ENCODE data around the gene TJP2. TPM values are rescaled to one million over a fixed set of nuclear protein-coding genes. Genes with fewer than 3 reads are reported as not detected.

Gene TJP2
- total RNA-seq, 1 experiment from 2014 or later: 155 TPM

DNA sequence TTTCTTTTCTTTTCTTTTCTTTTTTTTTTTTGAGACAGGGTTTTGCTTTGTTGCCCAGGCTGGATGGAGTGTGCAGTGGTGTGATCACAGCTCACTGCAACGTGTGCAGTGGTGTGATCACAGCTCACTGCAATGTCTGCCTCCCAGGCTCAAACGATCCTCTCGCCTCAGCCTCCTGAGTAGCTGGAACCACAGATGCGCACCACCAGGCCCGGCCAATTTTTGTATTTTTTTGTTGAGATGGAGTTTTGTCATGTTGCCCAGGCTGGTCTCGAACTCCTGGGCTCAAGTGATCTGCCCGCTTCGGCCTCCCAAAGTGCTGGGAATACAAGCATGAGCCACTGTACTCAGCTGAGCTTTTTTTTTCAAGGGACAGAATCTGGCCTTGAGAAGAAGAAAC, 36.8 kb upstream of the TJP2 start (continued):
- TF ChIP-seq, protein P1, sequence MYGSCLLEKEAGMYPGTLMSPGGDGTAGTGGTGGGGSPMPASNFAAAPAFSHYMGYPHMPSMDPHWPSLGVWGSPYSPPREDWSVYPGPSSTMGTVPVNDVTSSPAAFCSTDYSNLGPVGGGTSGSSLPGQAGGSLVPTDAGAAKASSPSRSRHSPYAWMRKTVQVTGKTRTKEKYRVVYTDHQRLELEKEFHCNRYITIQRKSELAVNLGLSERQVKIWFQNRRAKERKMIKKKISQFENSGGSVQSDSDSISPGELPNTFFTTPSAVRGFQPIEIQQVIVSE (CRISPR knock-in tag; IDR thresholded peaks at IDR 0.05; ENCODE audit: borderline replicate concordance): no peak

DNA sequence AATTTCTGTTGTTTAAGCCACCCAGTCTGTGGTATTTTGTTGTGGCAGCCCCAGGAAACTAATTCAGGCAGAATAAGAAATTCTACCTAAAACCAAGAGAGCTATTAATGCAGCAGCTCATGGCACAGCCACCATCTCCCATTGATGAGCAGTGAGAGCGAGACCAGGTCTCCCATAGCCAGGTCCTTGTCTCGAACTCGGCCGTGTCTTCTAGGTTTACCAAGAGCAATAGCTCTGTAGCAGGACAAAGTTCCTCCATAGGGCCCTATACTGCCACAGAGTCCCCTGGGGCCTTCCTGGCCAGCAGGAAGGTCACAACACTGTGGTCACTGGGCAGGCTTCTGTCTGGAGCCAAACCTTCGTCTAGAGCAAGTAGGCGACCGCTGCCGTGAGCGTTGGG, 34.5 kb upstream of the TJP2 start:
- no peak overlapping the region for H3K4me3 Mint-ChIP-seq
- POLR2A ChIA-PET: interaction anchor here (1.3 kb wide), 1 partner anchor 50 kb away, joined by 4 read pairs; no protein-coding TSS in a partner anchor
- ATAC-seq (no peak), DNase-seq (ENCODE audit: low spot score) (no peak)
- H3K27me3 Mint-ChIP-seq (ENCODE audit: low read depth): no peaks in the 10 kb centered on the region
- CTCF ChIA-PET: interaction anchor here (0.5 to 1.5 kb wide), 6 partner anchors 10 to 80 kb away, joined by 3 to 5 read pairs (median 3); no protein-coding TSS in a partner anchor
- H3K27ac Mint-ChIP-seq: peak overlapping the region; percentile 7; the same call in 1 of the 2 replicates
- peaks cover 19% of the 10 kb centered on the region for H3K36me3 Mint-ChIP-seq
- no peaks in the 10 kb centered on the region for H3K9me3 Mint-ChIP-seq
- no peak for TF ChIP-seq ATF1 (CRISPR knock-in tag; IDR thresholded peaks at IDR 0.05)
- no peak for TF ChIP-seq ZNF423 (CRISPR knock-in tag; IDR thresholded peaks at IDR 0.05)
- TF ChIP-seq, protein P2, sequence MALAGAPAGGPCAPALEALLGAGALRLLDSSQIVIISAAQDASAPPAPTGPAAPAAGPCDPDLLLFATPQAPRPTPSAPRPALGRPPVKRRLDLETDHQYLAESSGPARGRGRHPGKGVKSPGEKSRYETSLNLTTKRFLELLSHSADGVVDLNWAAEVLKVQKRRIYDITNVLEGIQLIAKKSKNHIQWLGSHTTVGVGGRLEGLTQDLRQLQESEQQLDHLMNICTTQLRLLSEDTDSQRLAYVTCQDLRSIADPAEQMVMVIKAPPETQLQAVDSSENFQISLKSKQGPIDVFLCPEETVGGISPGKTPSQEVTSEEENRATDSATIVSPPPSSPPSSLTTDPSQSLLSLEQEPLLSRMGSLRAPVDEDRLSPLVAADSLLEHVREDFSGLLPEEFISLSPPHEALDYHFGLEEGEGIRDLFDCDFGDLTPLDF (CRISPR knock-in tag; IDR thresholded peaks at IDR 0.05): no peak
- no peak for TF ChIP-seq ZNF121 (CRISPR knock-in tag; IDR thresholded peaks at IDR 0.05)
- no peak for TF ChIP-seq NFE2L1 (CRISPR knock-in tag; IDR thresholded peaks at IDR 0.05)
- no peak for TF ChIP-seq NR2C2 (CRISPR knock-in tag; IDR thresholded peaks at IDR 0.05)
- TF ChIP-seq, protein P3, sequence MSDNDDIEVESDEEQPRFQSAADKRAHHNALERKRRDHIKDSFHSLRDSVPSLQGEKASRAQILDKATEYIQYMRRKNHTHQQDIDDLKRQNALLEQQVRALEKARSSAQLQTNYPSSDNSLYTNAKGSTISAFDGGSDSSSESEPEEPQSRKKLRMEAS (CRISPR knock-in tag; IDR thresholded peaks at IDR 0.05): no peak
- TF ChIP-seq ZBTB21 (CRISPR knock-in tag; IDR thresholded peaks at IDR 0.05; ENCODE audit: borderline replicate concordance): no peak
- no peak for TF ChIP-seq TP53 (CRISPR knock-in tag; IDR thresholded peaks at IDR 0.05)
- H3K4me1 Mint-ChIP-seq: peaks cover 31% of the 10 kb centered on the region

DNA sequence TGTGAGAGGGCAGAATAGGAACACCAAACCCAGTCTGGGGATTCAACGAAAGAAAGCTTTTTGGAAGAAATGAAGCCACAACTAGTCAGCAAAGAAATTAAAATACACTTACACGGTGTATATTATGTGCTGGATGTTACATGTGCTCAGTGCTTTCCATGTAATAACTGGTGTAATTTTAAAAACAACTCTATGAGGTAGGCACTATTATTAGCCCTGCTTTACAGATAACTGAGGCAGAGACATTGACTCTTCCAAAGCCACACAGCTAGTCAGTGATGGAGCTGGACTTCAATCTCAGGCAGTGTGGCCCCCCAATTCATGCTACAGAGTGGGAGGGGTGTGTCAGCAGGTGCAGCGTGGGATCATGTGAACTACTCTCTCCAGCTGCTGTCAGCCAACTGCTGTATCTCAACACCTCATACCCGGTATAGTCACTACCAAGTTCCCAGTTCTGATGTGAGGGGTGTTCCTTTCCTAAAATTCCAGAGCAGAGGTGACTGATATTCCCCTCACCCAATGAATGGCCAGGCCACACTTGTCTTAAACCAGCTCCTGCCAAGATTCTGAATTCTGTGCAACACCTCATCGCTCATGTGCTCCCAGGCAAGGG, 33.8 kb upstream of the TJP2 start:
- Mint-ChIP-seq H3K9me3 (no peaks in the 10 kb centered on the region), H3K27ac (0 out of 2 replicates have a peak overlapping the region, but pooled peaks have one; percentile 32), H3K4me1 (peaks cover 27% of the 10 kb centered on the region), H3K4me3 (no peak overlapping the region), H3K36me3 (peaks cover 20% of the 10 kb centered on the region), H3K27me3 (ENCODE audit: low read depth) (no peaks in the 10 kb centered on the region)
- ATAC-seq: no peak
- ChIA-PET CTCF (interaction anchor here (0.6 to 1.5 kb wide), 3 partner anchors 9 to 53 kb away, joined by 3 to 5 read pairs (median 5); no protein-coding TSS in a partner anchor), POLR2A (no interaction called here)
- TF ChIP-seq ESRRA (CRISPR knock-in tag; IDR thresholded peaks at IDR 0.05; ENCODE audit: borderline replicate concordance) (no peak), TP53 (CRISPR knock-in tag; IDR thresholded peaks at IDR 0.05) (no peak), ZNF138 (CRISPR knock-in tag; conservative IDR thresholded peaks at IDR 0.05) (no peak), KAT7 (CRISPR knock-in tag; IDR thresholded peaks at IDR 0.05; ENCODE audit: borderline replicate concordance) (no peak), MYBL2 (CRISPR knock-in tag; IDR thresholded peaks at IDR 0.05) (no peak), EMX1 (CRISPR knock-in tag; IDR thresholded peaks at IDR 0.05) (no peak), NFE2L1 (CRISPR knock-in tag; IDR thresholded peaks at IDR 0.05) (no peak), FOXJ3 (CRISPR knock-in tag; IDR thresholded peaks at IDR 0.05; ENCODE audit: borderline replicate concordance) (no peak), ZNF423 (CRISPR knock-in tag; IDR thresholded peaks at IDR 0.05) (no peak)
- TF ChIP-seq, protein P4, sequence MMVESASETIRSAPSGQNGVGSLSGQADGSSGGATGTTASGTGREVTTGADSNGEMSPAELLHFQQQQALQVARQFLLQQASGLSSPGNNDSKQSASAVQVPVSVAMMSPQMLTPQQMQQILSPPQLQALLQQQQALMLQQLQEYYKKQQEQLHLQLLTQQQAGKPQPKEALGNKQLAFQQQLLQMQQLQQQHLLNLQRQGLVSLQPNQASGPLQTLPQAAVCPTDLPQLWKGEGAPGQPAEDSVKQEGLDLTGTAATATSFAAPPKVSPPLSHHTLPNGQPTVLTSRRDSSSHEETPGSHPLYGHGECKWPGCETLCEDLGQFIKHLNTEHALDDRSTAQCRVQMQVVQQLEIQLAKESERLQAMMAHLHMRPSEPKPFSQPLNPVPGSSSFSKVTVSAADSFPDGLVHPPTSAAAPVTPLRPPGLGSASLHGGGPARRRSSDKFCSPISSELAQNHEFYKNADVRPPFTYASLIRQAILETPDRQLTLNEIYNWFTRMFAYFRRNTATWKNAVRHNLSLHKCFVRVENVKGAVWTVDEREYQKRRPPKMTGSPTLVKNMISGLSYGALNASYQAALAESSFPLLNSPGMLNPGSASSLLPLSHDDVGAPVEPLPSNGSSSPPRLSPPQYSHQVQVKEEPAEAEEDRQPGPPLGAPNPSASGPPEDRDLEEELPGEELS (CRISPR knock-in tag; IDR thresholded peaks at IDR 0.05): no peak
- TF ChIP-seq, protein P5, sequence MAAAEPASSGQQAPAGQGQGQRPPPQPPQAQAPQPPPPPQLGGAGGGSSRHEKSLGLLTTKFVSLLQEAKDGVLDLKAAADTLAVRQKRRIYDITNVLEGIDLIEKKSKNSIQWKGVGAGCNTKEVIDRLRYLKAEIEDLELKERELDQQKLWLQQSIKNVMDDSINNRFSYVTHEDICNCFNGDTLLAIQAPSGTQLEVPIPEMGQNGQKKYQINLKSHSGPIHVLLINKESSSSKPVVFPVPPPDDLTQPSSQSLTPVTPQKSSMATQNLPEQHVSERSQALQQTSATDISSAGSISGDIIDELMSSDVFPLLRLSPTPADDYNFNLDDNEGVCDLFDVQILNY (CRISPR knock-in tag; IDR thresholded peaks at IDR 0.05): no peak
- TF ChIP-seq, protein P1 (CRISPR knock-in tag; IDR thresholded peaks at IDR 0.05; ENCODE audit: borderline replicate concordance): no peak
- TF ChIP-seq, protein P6, sequence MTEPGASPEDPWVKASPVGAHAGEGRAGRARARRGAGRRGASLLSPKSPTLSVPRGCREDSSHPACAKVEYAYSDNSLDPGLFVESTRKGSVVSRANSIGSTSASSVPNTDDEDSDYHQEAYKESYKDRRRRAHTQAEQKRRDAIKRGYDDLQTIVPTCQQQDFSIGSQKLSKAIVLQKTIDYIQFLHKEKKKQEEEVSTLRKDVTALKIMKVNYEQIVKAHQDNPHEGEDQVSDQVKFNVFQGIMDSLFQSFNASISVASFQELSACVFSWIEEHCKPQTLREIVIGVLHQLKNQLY (CRISPR knock-in tag; IDR thresholded peaks at IDR 0.05): no peak
- no peak for DNase-seq (ENCODE audit: low spot score)
